ENCODE measurements around the gene HMGCR. TPM values are rescaled to one million over a fixed set of nuclear protein-coding genes. Genes with fewer than 3 reads are reported as not detected.

Gene HMGCR
- total and polyA plus RNA-seq, 2 of the 8 experiments (the other 6 are each of a cell fraction or from before 2014, with no cell fraction given), result 45.8 to 199 TPM

DNA sequence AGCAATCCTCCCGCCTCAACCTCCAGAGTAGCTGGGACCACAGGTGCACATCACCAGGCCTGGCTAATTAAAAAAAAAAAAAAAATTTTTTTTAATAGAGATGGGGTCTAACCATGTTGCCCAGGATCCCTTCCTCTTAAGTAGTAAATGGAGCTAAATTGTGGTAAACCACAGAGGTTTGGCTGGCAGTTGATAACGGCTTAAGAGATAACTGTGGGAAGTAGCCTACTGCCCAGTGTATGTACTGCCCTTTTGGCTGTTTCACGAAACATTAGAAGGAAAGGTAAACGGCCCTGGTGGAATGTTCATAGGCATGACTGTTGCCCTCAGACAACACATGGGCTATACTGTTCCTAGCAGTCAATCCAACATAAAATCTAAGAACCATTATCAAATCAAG lies 44.4 kb downstream of the HMGCR start:
- Histone ChIP-seq H2BK15ac (ENCODE audit: low read length) (no peak overlapping the region), H3K79me2 (ENCODE audit: control insufficient read depth in 1 of 2, insufficient read depth in 2 of 2, low read length in 2 of 2) (no peaks in the 10 kb centered on the region), H3K27me3 (replicated peaks in 1 of 4; ENCODE audit: control insufficient read depth in 3 of 4, extremely low read depth in 1 of 4, insufficient read depth in 3 of 4, low read length in 3 of 4) (peaks cover 0 to 1% (median 0%) of the 10 kb centered on the region in 4 experiments; a peak in 1 of 7 replicates), H3K23ac (ENCODE audit: insufficient read length) (no peak overlapping the region), H3K14ac (ENCODE audit: insufficient read length) (no peak overlapping the region), H3K36me3 (ENCODE audit: control insufficient read depth in 2 of 4, insufficient read depth in 4 of 4, low read length in 3 of 4) (peaks cover 3 to 41% (median 9%) of the 10 kb centered on the region in 4 experiments; a peak in 6 of 8 replicates), H2BK12ac (ENCODE audit: low read depth, low read length) (no peak overlapping the region), H3K27ac (ENCODE audit: low read depth, low read length) (no peak overlapping the region), H3K4me2 (ENCODE audit: insufficient read depth in 1 of 2, low read depth in 2 of 2, low read length in 2 of 2) (no peak overlapping the region), H3K4me1 (replicated peaks in 1 of 4; ENCODE audit: control insufficient read depth in 3 of 4, insufficient read depth in 4 of 4, low read length in 3 of 4) (no peaks in the 10 kb centered on the region), H2BK5ac (ENCODE audit: low read depth, low read length) (no peak overlapping the region), H4K20me1 (replicated peaks in 1 of 2; ENCODE audit: control insufficient read depth in 1 of 2, insufficient read depth in 2 of 2, low read length in 2 of 2) (no peaks in the 10 kb centered on the region), H3K56ac (replicated peaks; ENCODE audit: insufficient read length, low read depth, low read length) (no peak overlapping the region), H3K4ac (replicated peaks; ENCODE audit: insufficient read length, low read depth, low read length) (no peak overlapping the region), H3K9me3 (ENCODE audit: insufficient read depth in 2 of 2, low read depth in 1 of 2, low read length in 1 of 2) (no peaks in the 10 kb centered on the region), H3K9ac (replicated peaks in 1 of 4; ENCODE audit: extremely low read depth in 1 of 4, low read depth in 3 of 4, low read length in 3 of 4) (no peak overlapping the region), H2BK120ac (replicated peaks; ENCODE audit: low read depth, low read length) (no peak overlapping the region), H2AFZ (ENCODE audit: low read length) (no peak overlapping the region), H3K79me1 (ENCODE audit: low read depth, low read length) (no peaks in the 10 kb centered on the region), H2AK5ac (ENCODE audit: low read depth, low read length) (no peak overlapping the region), H4K8ac (ENCODE audit: extremely low read depth, insufficient read depth, low read length) (no peak overlapping the region), H3K4me3 (ENCODE audit: extremely low read depth in 1 of 4, insufficient read depth in 2 of 4, low read depth in 3 of 4, low read length in 4 of 4) (no peak overlapping the region), H3K18ac (ENCODE audit: extremely low read depth, low read length) (no peak overlapping the region), H2BK20ac (ENCODE audit: low read length) (no peak overlapping the region), H3K23me2 (ENCODE audit: low read depth, low read length) (no peaks in the 10 kb centered on the region), H4K5ac (ENCODE audit: insufficient read length, low read depth, low read length) (no peak overlapping the region), H4K91ac (replicated peaks; ENCODE audit: insufficient read length, low read length) (no peak overlapping the region)
- ChIA-PET POLR2A (ENCODE audit: partially characterized antibody) (no interaction called here), CTCF (ENCODE audit: partially characterized antibody) (interaction anchor here (1.0 to 1.1 kb wide), 2 partner anchors 144 to 299 kb away, joined by 3 to 5 read pairs; no protein-coding TSS in a partner anchor)
- FAIRE-seq, result no peak
- DNase-seq (ENCODE audit: low read depth in 1 of 2, low spot score in 2 of 2), result no peak
- WGBS, 2 experiments (ENCODE audit: extremely low coverage in 1 of 2, insufficient coverage in 1 of 2, insufficient read length in 1 of 2, insufficient replicate concordance in 2 of 2, low coverage in 1 of 2, low lambda C conversion rate in 2 of 2, missing lambda C conversion rate in 1 of 2), result 88% methylated on average over 4 of the region's 4 CpGs; no CpG with 5 or more reads in 1 of the 2 experiments
- TF ChIP-seq HDAC6 (IDR thresholded peaks at IDR 0.05; ENCODE audit: low read depth, low read length) (no peak), CBX8 (IDR thresholded peaks at IDR 0.05; ENCODE audit: borderline replicate concordance, low read depth, low read length) (no peak), SRF (IDR thresholded peaks at IDR 0.05; ENCODE audit: low read depth, low read length) (no peak), RAD21 (IDR thresholded peaks at IDR 0.05 in 1 of 2, conservative IDR thresholded peaks at IDR 0.05 in 1 of 2; ENCODE audit: low read depth in 2 of 2, low read length in 2 of 2) (no peak), CHD1 (IDR thresholded peaks at IDR 0.05; ENCODE audit: low read depth, low read length) (no peak), CBX5 (IDR thresholded peaks at IDR 0.05; ENCODE audit: low read depth, low read length) (no peak), MAFK (IDR thresholded peaks at IDR 0.05; ENCODE audit: low read depth, low read length) (no peak), JUND (IDR thresholded peaks at IDR 0.05; ENCODE audit: low read length) (no peak), EP300 (IDR thresholded peaks at IDR 0.05; ENCODE audit: borderline replicate concordance in 1 of 2, low read depth in 2 of 2, low read length in 2 of 2) (no peak), NANOG (IDR thresholded peaks at IDR 0.05; ENCODE audit: insufficient read depth, low read depth, low read length, poor library complexity, severe bottlenecking) (no peak), FOSL1 (IDR thresholded peaks at IDR 0.05; ENCODE audit: insufficient read depth, low read depth, low read length) (no peak), ASH2L (IDR thresholded peaks at IDR 0.05; ENCODE audit: low read length) (no peak)
- TF ChIP-seq, protein P1, sequence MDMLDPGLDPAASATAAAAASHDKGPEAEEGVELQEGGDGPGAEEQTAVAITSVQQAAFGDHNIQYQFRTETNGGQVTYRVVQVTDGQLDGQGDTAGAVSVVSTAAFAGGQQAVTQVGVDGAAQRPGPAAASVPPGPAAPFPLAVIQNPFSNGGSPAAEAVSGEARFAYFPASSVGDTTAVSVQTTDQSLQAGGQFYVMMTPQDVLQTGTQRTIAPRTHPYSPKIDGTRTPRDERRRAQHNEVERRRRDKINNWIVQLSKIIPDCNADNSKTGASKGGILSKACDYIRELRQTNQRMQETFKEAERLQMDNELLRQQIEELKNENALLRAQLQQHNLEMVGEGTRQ (IDR thresholded peaks at IDR 0.05; ENCODE audit: low read length), result no peak
